Ovary (tissue), 3 donors: ENCODE measurements around the gene PKP2.

Experiments used
- CTCF ChIP-seq, 3 donors: fragments of 450-650 bp in 2 of 3; fragments of 200-600 bp in 1 of 3; IDR thresholded peaks; one replicate each; pipeline versions ENCODE4 v1.5.1 to v1.8.0; 2016 to 2022; ENCODE audit warnings: antibody characterized with exemption in 3 of 3, mild to moderate bottlenecking in 1 of 3
- EP300 ChIP-seq: sonication (generic); formaldehyde crosslinking; IDR thresholded peaks from one replicate; pipeline ENCODE4 v1.6.1; 2017; ENCODE audit warnings: antibody characterized with exemption
- POLR2A ChIP-seq: fragments of 450-650 bp; IDR thresholded peaks from one replicate; pipeline ENCODE4 v1.6.1; 2017; ENCODE audit warnings: antibody characterized with exemption, mild to moderate bottlenecking, moderate library complexity
- donor health status: DM: no; HTN: no; CAD: no.

- TF ChIP-seq POLR2A (no peak), CTCF (IDR thresholded peaks at IDR 0.05) (no peak), EP300 (no peak)
Observed at GRCh38 chr12:32847287-32847686, 49.3 kb downstream of the PKP2 start.
